ENCODE data around the gene CFAP57.

GRCh38 chr1:43303471-43304313, 131.6 kb downstream of the CFAP57 start:
- no peak for TF ChIP-seq POLR2A (IDR thresholded peaks at IDR 0.05)
- TF ChIP-seq, protein P1, sequence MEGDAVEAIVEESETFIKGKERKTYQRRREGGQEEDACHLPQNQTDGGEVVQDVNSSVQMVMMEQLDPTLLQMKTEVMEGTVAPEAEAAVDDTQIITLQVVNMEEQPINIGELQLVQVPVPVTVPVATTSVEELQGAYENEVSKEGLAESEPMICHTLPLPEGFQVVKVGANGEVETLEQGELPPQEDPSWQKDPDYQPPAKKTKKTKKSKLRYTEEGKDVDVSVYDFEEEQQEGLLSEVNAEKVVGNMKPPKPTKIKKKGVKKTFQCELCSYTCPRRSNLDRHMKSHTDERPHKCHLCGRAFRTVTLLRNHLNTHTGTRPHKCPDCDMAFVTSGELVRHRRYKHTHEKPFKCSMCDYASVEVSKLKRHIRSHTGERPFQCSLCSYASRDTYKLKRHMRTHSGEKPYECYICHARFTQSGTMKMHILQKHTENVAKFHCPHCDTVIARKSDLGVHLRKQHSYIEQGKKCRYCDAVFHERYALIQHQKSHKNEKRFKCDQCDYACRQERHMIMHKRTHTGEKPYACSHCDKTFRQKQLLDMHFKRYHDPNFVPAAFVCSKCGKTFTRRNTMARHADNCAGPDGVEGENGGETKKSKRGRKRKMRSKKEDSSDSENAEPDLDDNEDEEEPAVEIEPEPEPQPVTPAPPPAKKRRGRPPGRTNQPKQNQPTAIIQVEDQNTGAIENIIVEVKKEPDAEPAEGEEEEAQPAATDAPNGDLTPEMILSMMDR (IDR thresholded peaks at IDR 0.05): no peak

Data from Peyer's patch (tissue), 4 donors.